B cell (primary cell): ENCODE data around the gene ARHGEF3. TPM values are rescaled to one million over a fixed set of nuclear protein-coding genes. Genes with fewer than 3 reads are reported as not detected.

Experiments
- ATAC-seq: fragments of 200-7000 bp; cut with Tn5 transposase; one replicate; pipeline ENCODE4 v1.10.0; 2021; ENCODE audit warnings: low read depth, mild to moderate bottlenecking, moderate number of reproducible peaks, moderate library complexity
- CTCF ChIA-PET: fragments of 350-600 bp; sonication (Branson Sonifier 250); formaldehyde crosslinking; loops from one replicate; lab custom pipeline; 2021; ENCODE audit warnings: antibody characterized with exemption, inconsistent platforms; lab: Charles Lee
- POLR2A ChIA-PET: fragments of 350-600 bp; sonication (Branson Sonifier 250); formaldehyde crosslinking; loops from one replicate; lab custom pipeline; 2021; ENCODE audit warnings: antibody characterized with exemption; lab: Charles Lee
- DNase-seq: peaks from one replicate; pipeline ENCODE4 v3.0.0; 2013
- H2AFZ ChIP-seq: 2 replicates; pipeline ENCODE4 v1.6.1; 2012; ENCODE audit warnings: mild to moderate bottlenecking, low read depth, low read length; ENCODE audit not compliant: insufficient read depth, poor library complexity, severe bottlenecking
- H3K27ac ChIP-seq, 2 donors: 1 replicate in 1 of 2; 2 replicates in 1 of 2; pipeline ENCODE4 v1.5.1; 2012 to 2013; ENCODE audit warnings: low read length in 2 of 2, mild to moderate bottlenecking in 2 of 2, moderate library complexity in 1 of 2
- H3K27me3 ChIP-seq, 4 experiments: fragments of 200-600 bp in 1 of 4; sonication (generic) in 1 of 4; replicated peaks in 1 of 4; 1 replicate in 2 of 4; 2 replicates in 2 of 4; pipeline versions ENCODE4 v1.6.1 to v1.7.0; 2013 to 2016; ENCODE audit warnings: low read length in 3 of 4, mild to moderate bottlenecking in 2 of 4, mixed read lengths in 1 of 4, moderate library complexity in 1 of 4; ENCODE audit not compliant: insufficient read depth in 4 of 4, control insufficient read depth in 3 of 4; ENCODE audit errors: control extremely low read depth in 1 of 4
- H3K36me3 ChIP-seq, 2 experiments: replicated peaks in 1 of 2; 1 replicate in 1 of 2; 2 replicates in 1 of 2; pipeline versions ENCODE4 v1.6.1 to v1.7.1; 2013; ENCODE audit warnings: low read length in 1 of 2; ENCODE audit not compliant: insufficient read depth in 2 of 2, control insufficient read depth in 1 of 2; ENCODE audit errors: control extremely low read depth in 1 of 2, extremely low read depth in 1 of 2
- H3K4me1 ChIP-seq, 2 donors: fragments of 200-600 bp in 1 of 2; sonication (generic) in 1 of 2; 1 replicate in 1 of 2; 2 replicates in 1 of 2; pipeline versions ENCODE4 v1.5.1 to v1.6.1; 2013 to 2017; ENCODE audit warnings: low read length in 2 of 2; ENCODE audit not compliant: control insufficient read depth in 2 of 2, insufficient read depth in 2 of 2
- H3K4me2 ChIP-seq: replicated peaks from 2 replicates; pipeline ENCODE3; 2012; ENCODE audit warnings: mild to moderate bottlenecking, low read depth, low read length; ENCODE audit not compliant: poor library complexity, severe bottlenecking
- H3K4me3 ChIP-seq, 5 experiments: fragments of 200-600 bp in 1 of 5; sonication (generic) in 1 of 5; 1 replicate in 3 of 5; 2 replicates in 2 of 5; pipeline versions ENCODE4 v1.5.1 to v1.7.0; 2011 to 2016; ENCODE audit warnings: low read length in 4 of 5, mild to moderate bottlenecking in 4 of 5, low read depth in 2 of 5, control low read depth in 1 of 5, moderate library complexity in 1 of 5; ENCODE audit not compliant: insufficient read depth in 1 of 5; ENCODE audit errors: control extremely low read depth in 1 of 5, extremely low read depth in 1 of 5
- H3K79me2 ChIP-seq: fragments of 200-600 bp; sonication (generic); one replicate; pipeline ENCODE4 v1.6.0; 2016; ENCODE audit warnings: low read length; ENCODE audit not compliant: control insufficient read depth, insufficient read depth
- H3K9ac ChIP-seq: fragments of 200-600 bp; sonication (generic); 2 replicates; pipeline ENCODE4 v1.6.1; 2017; ENCODE audit warnings: mild to moderate bottlenecking, low read length, moderate library complexity
- H3K9me3 ChIP-seq, 3 donors: one replicate each; pipeline versions ENCODE4 v1.6.1 to v1.7.1; 2013; ENCODE audit warnings: low read length in 2 of 3; ENCODE audit not compliant: control insufficient read depth in 2 of 3, insufficient read depth in 1 of 3; ENCODE audit errors: control extremely low read depth in 1 of 3
- H4K20me1 ChIP-seq: 2 replicates; pipeline ENCODE4 v1.6.0; 2012; ENCODE audit warnings: mild to moderate bottlenecking, low read length; ENCODE audit not compliant: insufficient read depth, control insufficient read depth, poor library complexity, severe bottlenecking
- H3K27ac Mint-ChIP-seq: one replicate; pipeline ENCODE4 v1.8.0; 2021; ENCODE audit warnings: mixed read lengths
- H3K27me3 Mint-ChIP-seq: one replicate; pipeline ENCODE4 v1.8.0; 2021; ENCODE audit warnings: mixed read lengths
- H3K4me1 Mint-ChIP-seq: one replicate; pipeline ENCODE4 v1.8.0; 2021; ENCODE audit warnings: mixed read lengths
- H3K4me3 Mint-ChIP-seq: one replicate; pipeline ENCODE4 v1.8.0; 2021; ENCODE audit warnings: mixed read lengths
- H3K9me3 Mint-ChIP-seq: one replicate; pipeline ENCODE4 v1.8.0; 2022; ENCODE audit warnings: mixed read lengths; ENCODE audit not compliant: insufficient read depth
- EZH2 ChIP-seq: IDR thresholded peaks from 2 replicates; pipeline ENCODE4 v1.6.1; 2012; ENCODE audit warnings: borderline replicate concordance, low read depth, mild to moderate bottlenecking, moderate library complexity, low read length; ENCODE audit not compliant: insufficient read depth, poor library complexity, severe bottlenecking
- WGBS: methylation state at CpG from one replicate; pipeline ENCODE4 v1.1.5; 2013; ENCODE audit warnings: missing lambda C conversion rate; ENCODE audit not compliant: insufficient coverage; 5-methylcytosine and 5-hydroxymethylcytosine counted together
- intact Hi-C: fragments of 100-400 bp; cut with micrococcal nuclease; formaldehyde crosslinking; loops from one replicate; pipeline ENCODE4 v1.10.0; 2022
- polyA plus RNA-seq: library from polyadenylated mRNA; depleted of rRNA; stranded (reverse); fragments of >200 nt; gene quantifications from 2 replicates; pipeline ENCODE4 v1.2.3, GENCODE V29; 2012
- total RNA-seq, 2 donors: library from RNA; stranded (reverse); fragments of 120-200 nt in 1 of 2; gene quantifications; 1 replicate in 1 of 2; 2 replicates in 1 of 2; pipeline versions ENCODE4 v1.2.3 to v1.2.4, GENCODE V29; 2013 to 2022
- TF ChIP-seq, protein P1 (sequence below): fragments of 200-600 bp; IDR thresholded peaks from one replicate; pipeline ENCODE4 v1.8.0; 2022; ENCODE audit warnings: antibody characterized with exemption, mild to moderate bottlenecking

Gene ARHGEF3
- total and polyA plus RNA-seq, 2 donors (not counting 1 experiment from before 2014, with no cell fraction given): 30.8 to 33.5 TPM

DNA sequence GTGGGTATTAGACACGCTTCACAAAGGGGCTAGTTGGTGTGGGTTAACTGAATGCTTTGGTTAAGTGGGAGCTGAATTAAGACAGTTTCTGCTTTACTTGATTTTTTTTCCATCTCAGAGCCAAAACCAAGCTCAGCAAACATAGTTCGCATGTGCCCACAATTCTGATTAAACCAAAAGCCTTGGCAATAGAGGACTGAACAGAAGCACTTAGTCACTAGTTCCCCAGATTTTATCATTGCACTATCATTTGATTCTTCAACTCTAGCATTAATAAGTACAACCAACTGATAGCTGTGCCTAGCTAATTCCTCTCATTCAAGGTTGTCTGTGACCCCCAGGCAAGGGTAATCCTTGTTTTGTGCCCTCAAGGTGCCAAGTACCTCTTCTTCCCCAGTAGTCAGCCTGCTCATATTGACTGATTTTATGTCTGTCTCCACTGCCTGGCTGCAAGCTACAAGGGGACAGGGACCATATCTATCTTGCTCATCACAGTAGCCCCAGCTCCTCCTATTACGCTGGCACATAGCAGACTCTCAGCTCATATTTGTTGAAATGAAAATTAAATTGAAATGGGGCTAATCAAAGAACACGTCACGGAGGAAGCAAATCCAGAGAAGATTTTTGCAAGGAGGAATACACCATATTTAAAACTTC is 9.9 kb upstream of the ARHGEF3 start:
- Histone ChIP-seq H2AFZ (no peak overlapping the region), H3K27ac (no peak overlapping the region), H3K36me3 (no peaks in the 10 kb centered on the region), H3K9ac (no peak overlapping the region), H3K4me3 (no peak overlapping the region), H3K4me1 (no peaks in the 10 kb centered on the region), H4K20me1 (no peaks in the 10 kb centered on the region), H3K27me3 (no peaks in the 10 kb centered on the region), H3K79me2 (no peaks in the 10 kb centered on the region), H3K9me3 (no peaks in the 10 kb centered on the region), H3K4me2 (no peak overlapping the region)
- ATAC-seq (no peak), DNase-seq (no peak)
- Mint-ChIP-seq H3K4me3 (no peak overlapping the region), H3K4me1 (peaks cover 1% of the 10 kb centered on the region), H3K27me3 (no peaks in the 10 kb centered on the region), H3K9me3 (no peaks in the 10 kb centered on the region), H3K27ac (no peak overlapping the region)
- no peak for TF ChIP-seq EZH2
- TF ChIP-seq, protein P1, sequence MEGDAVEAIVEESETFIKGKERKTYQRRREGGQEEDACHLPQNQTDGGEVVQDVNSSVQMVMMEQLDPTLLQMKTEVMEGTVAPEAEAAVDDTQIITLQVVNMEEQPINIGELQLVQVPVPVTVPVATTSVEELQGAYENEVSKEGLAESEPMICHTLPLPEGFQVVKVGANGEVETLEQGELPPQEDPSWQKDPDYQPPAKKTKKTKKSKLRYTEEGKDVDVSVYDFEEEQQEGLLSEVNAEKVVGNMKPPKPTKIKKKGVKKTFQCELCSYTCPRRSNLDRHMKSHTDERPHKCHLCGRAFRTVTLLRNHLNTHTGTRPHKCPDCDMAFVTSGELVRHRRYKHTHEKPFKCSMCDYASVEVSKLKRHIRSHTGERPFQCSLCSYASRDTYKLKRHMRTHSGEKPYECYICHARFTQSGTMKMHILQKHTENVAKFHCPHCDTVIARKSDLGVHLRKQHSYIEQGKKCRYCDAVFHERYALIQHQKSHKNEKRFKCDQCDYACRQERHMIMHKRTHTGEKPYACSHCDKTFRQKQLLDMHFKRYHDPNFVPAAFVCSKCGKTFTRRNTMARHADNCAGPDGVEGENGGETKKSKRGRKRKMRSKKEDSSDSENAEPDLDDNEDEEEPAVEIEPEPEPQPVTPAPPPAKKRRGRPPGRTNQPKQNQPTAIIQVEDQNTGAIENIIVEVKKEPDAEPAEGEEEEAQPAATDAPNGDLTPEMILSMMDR: no peak
- ChIA-PET POLR2A (interaction anchor here (0.6 kb wide), 1 partner anchor 10 kb away, joined by 3 read pairs; no protein-coding TSS in a partner anchor), CTCF (interaction anchor here (1.3 to 1.7 kb wide), 6 partner anchors 9 to 184 kb away, joined by 3 to 7 read pairs (median 4); partner anchors contain the start of gene ARHGEF3)
- intact Hi-C loops: no loop called here
- 100% methylated on average over 1 of the region's 5 CpGs for WGBS
